HG02884 (cell line): ENCODE measurements around the gene ELOVL2.
"Not testable (repeated sequence)": the region's sequence is repeated elsewhere in the genome, so short reads cannot be mapped to it uniquely, and the experiment has no call there.

Experiments used
- ATAC-seq: cut with Tn5 transposase; IDR thresholded peaks from one replicate; pipeline ENCODE4 v1.9.1; 2021; ENCODE audit warnings: mild to moderate bottlenecking, moderate library complexity; ENCODE audit not compliant: unreplicated experiment

ELOVL2 gene

GRCh38 chr6:11025921-11026635 is 18.0 kb downstream of the ELOVL2 start:
- ATAC-seq = peak; percentile 91

GRCh38 chr6:11025130-11025529 is 19.0 kb downstream of the ELOVL2 start:
- no peak for ATAC-seq

GRCh38 chr6:11023032-11023431 is 21.1 kb downstream of the ELOVL2 start:
- ATAC-seq = no peak

GRCh38 chr6:11021714-11022113 is 22.4 kb downstream of the ELOVL2 start:
- no peak for ATAC-seq

GRCh38 chr6:11021003-11021402 is 23.1 kb downstream of the ELOVL2 start:
- ATAC-seq = no peak

- ATAC-seq = no peak
Measured at GRCh38 chr6:11018225-11018624, 25.9 kb downstream of the ELOVL2 start.

- no peak for ATAC-seq
Measured at GRCh38 chr6:11017090-11017489, 27.0 kb downstream of the ELOVL2 start.

- no peak for ATAC-seq
Measured at GRCh38 chr6:11016452-11016851, 27.7 kb downstream of the ELOVL2 start.

- no peak for ATAC-seq
Measured at GRCh38 chr6:11015102-11015501, 29.0 kb downstream of the ELOVL2 start.

GRCh38 chr6:11013721-11014070 is 30.4 kb downstream of the ELOVL2 start:
- ATAC-seq = no peak

- no peak for ATAC-seq
Measured at GRCh38 chr6:11012976-11013720, 31.0 kb downstream of the ELOVL2 start.

GRCh38 chr6:11012295-11012754 is 31.8 kb downstream of the ELOVL2 start:
- no peak for ATAC-seq

GRCh38 chr6:11011787-11012234 is 32.3 kb downstream of the ELOVL2 start:
- ATAC-seq = no peak

GRCh38 chr6:11009353-11009752 is 34.8 kb downstream of the ELOVL2 start:
- ATAC-seq = peak; percentile 75

GRCh38 chr6:11008821-11009220 is 35.3 kb downstream of the ELOVL2 start:
- ATAC-seq = no peak

GRCh38 chr6:11007715-11008608 is 36.1 kb downstream of the ELOVL2 start:
- no peak for ATAC-seq

GRCh38 chr6:11006061-11006460 is 38.0 kb downstream of the ELOVL2 start:
- ATAC-seq = no peak

- not testable (repeated sequence) for ATAC-seq
Measured at GRCh38 chr6:11003297-11003696, 40.8 kb downstream of the ELOVL2 start.

- no peak for ATAC-seq
Measured at GRCh38 chr6:11002176-11002575, 41.9 kb downstream of the ELOVL2 start.

GRCh38 chr6:10999994-11000393 is 44.1 kb downstream of the ELOVL2 start:
- no peak for ATAC-seq

- no peak for ATAC-seq
Measured at GRCh38 chr6:10995114-10995707, 48.9 kb downstream of the ELOVL2 start.
